RPMI8226 (cell line): ENCODE results near the gene CADM2.

Experiments
- DNase-seq: peaks from one replicate; pipeline ENCODE4 v3.0.0-alpha.2; 2015

CADM2 gene

DNA sequence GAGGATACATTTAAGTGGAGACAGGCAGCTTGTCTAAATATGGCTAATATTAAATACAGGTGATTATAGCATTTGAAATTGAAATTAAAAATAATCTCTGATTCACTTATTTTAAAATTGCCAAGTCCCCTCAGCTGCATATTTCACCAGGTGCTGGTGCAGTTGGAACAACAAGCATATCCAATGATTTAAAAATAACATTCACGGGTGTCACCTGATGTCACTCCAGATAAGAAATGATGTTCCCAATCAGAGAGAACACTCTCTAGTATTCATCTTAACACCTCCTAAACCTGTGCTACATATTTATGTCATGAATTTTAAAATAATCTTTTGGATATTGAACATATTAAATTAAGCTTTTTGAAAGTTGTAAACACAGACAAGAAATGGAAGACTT is 249.9 kb downstream of the CADM2 start:
- DNase-seq: no peak

DNA sequence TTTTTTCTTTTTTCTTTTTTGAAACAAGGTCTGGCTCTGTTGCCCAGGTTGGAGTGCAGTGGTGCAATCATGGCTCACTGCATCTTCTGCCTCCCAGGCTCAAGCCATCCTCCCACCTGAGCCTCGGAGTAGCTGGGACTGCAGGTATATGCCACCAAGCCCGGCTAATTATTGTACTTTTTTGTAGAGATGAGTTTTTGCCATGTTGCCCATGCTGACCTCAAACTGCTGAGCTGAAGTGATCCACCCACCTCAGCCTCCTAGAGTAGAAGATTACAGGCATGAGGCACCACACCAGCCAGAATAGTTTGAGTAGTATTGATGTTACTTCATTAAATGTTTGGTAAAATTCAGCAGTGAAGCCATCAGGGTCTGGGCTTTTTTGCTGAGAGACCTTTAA is 251.8 kb downstream of the CADM2 start:
- no peak for DNase-seq

DNA sequence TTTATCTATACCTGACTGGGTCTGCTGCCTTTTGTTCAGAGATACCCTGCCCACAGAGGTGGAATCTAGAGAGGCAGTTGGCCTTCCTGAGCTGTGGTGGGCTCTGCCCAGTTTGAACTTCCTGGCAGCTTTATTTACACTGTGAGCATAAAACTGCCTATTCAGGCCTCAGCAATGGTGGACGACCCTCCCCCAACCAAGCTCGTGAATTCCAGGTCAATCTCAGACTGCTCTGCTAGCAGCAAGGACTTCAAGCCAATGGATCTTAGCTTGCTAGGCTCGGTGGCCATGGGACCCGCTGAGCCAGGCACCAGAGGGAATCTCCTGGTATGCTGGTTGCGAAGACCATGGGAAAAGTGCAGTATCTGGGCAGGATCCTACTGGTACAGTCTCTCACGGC is 270.2 kb downstream of the CADM2 start:
- no peak for DNase-seq

DNA sequence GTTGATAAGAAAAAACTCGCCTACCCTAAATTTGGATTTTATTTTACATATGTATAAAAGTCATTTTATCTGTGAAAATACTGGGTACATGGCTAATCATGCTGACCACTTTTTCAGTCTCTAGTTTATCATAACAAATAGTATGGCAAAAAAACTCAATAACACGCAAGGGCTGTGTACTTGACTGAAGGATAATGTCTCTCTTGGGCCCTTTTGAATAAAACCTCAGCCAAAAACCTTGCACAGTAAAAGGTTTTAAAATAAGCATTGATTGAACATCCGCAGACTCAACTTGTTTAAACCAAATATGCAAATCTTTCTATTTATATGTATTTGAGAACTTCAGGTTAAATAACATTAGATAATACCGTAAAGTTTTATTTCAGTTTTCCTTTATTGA is 285.3 kb downstream of the CADM2 start:
- DNase-seq: no peak

DNA sequence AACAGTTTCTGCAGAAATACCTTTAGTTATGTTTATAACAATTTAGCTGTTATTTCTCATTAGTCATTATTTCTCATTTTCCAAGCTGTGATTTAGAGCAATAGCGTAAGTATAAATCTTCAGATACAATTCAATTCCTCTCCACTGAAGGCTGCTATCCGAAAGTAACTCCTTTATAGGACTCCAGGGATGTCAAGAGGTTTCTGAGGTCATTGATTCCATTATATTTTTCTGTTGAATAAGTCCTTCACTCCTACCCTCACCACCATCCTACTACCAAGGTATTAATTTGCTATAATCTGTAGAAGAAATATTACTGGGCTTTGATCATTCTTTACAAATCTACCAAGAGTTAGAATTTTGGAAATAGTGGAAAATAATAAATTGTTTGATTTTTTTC is 285.7 kb downstream of the CADM2 start:
- no peak for DNase-seq

DNA sequence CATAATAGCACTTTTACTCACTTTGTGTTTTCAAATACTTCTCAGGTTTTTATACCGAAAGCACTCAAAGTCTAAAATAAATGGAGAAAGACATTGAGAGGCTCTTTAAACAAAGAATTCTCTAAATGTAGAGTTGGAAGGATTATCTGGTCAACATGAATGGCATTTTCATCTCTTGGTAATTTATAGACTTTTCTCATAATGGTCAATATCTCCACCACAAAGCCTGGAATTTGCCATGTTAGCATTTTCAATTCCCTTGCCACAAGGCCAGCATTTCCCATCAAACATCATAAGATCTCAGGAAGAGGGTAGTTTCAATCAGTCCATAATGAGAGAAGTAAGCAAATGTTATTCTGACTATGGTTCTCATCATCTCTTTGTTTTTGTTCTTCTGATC is 293.0 kb downstream of the CADM2 start:
- no peak for DNase-seq

DNA sequence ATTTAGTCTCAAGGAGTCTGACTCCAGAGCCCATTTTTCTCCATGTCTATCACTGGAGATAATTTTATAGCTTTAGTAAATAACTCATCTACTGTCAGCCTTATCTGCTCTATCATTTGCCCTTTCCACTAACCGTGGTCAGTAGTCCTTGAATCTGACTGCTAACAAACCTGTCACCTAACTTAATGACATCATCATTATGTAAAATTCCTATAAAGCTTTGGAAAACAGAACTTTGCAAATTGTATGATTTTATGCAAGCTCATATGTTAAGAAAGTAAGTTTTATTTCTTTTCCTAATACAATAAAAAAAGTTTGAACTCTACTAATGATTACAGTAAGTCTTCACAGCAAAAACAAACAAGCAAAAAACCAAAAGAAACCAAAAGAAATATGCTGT is 293.9 kb downstream of the CADM2 start:
- DNase-seq: no peak

DNA sequence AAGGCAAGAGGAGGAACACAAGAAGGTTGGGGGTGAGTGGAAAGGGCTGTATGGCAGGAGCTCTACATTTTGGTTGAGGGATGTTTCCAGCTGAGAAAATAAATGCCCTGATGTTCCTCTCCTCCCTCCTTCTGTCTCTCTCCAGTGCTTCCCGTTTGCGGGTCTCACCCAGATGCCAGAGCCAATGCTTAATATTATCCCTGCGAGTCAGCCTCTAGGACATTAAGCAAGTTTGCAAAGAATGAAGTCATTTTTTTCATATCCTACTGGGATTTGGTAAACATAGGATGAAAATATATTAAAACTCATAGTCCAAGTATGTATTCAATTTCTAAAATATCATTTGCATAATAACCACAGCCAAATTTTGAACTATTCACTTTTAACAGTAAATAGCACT is 295.9 kb downstream of the CADM2 start:
- DNase-seq: no peak

DNA sequence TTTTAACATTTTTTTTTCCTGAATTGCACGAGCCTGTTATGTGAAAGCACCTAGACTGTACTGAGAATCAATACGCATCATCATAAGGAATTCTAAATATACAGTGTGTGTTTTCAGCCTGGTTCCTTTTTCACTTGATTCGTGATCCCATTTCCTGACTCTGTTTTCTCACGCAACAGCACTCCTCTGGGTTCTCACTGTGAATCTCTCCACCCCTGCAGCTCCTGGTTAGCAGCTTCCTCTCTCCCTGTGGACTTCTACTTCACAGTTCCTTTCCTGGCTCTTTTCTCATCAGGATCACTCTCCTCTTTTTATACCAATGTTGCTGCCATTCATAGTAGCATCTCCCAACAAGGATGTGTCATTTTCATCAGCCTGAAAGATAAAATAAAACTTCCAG is 297.2 kb downstream of the CADM2 start:
- DNase-seq: no peak

DNA sequence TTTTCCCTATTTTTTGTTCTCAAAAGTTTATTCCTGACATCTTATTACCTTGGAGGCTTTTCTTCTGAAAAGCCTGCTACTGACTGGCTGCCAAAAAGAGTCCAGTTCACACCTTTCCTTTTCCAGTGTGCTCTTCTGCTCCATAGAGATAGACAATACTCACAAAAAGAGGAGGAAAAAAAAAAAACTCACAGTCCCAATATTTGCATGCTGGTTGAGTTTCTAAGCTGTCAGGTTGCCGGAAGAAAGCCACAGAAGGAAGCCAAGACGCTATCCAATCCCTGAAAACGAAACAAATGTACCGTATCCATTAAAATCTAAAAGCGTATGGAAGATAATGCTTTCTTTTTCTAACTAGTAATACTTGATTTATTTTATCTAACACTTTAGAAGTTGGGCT is 299.5 kb downstream of the CADM2 start:
- DNase-seq: no peak

DNA sequence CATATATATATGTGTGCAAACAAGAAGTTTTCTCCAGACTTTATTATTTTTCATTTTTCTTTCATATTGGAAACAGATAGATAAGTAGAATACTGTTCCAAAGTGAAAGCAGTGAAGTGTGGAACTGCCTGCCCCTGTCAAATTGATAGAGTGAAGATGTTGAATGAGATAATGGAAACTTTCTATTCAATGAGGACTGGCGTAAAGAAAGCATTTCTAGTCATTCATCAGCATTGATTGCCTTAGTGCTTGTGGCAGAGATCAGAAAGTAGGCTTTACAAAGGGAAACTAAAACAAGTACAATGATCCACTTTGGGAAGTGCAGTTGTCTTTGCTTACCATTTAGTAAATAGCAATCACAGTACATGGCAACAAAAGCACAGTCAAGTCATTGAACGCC is 300.0 kb downstream of the CADM2 start:
- no peak for DNase-seq

DNA sequence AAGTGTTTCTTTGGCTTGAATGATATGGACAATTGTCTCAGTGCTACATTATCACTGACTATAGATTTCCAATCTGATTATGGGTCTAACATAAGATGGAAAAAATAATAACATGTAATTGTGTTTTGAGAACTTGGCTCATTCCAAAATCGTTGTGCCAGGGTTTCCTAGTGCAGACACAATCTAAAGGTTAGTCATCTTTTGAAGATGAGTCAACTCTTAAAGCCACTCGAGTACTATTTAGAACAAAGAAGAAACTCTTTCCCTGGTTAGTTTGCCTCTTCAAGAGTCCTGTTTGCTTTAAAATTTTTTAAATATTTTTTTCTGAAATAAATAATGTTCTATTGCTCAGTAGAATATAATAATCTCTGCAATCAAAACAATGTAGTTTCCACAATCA is 301.0 kb downstream of the CADM2 start:
- DNase-seq: no peak

DNA sequence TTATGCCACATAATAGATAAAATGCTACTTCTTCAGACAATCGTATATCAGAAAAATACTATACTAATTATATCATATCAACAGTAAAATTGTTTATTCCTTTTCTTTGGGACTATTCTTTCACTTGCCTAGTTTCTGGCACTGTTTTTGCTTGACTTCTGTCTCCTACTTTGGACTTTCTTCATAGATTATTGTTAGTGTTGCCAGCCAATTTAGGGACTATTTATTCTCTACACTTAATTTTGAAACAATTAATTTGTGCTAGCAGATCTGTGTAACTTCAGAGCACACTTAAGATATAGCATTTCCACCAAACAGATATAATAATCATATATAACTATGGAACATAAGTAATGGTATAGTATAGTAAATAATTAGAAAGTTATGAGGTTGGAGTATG is 305.6 kb downstream of the CADM2 start:
- no peak for DNase-seq

DNA sequence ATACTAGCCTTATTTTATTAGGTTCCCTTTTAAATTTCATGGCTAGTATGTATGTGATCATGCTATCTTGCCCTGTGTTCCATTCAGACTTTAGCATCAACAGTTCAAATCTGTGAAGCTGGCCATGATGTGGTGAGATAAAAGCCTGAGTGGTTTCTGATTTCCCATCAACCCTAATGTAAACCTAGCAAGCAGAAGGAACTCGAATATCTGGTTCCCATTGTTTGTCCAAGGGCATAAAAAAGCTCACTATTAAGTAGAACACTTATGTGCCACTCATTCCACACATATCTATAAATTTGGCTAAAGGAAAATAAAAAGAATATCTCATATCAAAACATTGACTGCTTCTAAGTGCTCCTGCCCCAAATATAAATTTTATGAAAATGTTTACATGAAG is 311.7 kb downstream of the CADM2 start:
- no peak for DNase-seq

DNA sequence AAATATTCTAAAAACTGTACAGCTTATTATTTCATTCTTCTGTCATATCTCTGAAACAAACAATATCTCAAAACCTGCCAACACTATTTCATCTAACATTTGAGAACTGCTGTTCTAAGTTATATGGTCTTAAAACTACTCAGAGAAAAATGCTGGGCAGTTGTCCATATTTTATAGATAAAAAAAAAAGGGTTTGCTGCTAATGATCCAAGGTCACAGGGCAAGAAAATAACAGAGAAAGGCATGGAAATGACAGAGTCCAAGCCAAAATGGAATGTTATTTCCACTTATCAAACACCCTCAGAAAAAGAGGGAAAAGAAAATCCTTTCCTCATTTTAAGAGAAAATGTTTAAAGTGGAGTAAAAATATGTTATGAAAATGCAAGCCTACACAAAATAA is 313.1 kb downstream of the CADM2 start:
- no peak for DNase-seq

DNA sequence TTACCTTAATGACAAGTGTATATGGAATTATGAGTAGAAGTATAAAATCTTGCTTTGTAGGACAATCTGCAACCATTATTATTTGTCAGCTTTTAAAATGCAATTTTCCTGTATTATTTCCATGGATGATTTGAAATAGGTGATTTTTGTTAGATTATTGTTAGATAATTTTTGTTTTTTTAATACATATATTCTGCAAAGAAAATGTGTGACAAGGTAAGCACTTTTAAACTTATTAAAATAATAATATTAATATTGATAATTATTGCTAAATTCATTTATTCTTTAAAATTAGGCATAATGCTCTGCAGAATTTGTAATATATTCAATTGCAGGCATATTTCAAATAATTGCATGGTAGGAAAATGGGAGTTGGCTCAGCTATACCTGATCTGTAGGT is 329.5 kb downstream of the CADM2 start:
- no peak for DNase-seq

DNA sequence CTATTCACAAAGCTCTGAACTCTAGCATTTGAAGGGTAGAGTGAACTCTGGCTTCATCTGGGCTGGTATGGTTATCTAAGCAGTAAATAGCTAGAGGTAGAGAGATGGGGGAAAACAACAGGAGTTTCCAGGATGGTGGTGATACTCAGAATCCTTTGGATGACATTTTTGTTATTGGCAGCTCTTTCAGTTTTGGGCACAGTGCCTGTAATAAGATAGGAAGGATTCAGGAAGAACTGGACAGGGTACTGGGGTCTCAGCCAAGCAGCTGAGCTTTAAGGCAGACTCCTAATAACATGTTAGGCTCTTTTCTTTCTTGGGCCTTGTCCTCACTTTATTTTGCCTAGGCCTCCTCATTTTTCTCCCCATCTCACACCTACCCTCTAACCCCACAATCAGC is 338.5 kb downstream of the CADM2 start:
- DNase-seq: no peak

DNA sequence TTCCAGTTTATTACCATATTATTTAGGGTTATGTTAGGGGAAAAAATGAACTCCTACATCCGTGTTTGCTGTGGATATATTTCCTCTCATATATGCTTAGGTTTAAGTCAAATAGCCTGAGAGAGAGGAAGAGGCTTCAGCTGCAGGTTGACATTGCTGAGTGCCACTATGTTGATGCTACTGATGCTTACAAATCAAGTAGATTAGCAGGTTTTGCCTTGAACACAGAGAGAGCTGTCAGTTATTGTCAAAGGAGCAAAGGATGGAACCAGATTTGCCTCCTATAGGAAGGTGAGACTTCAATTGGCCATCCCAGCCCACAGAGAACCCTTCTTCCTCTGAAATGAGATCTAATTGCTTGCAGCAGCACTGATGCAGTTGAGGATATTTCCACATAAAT is 339.2 kb downstream of the CADM2 start:
- DNase-seq: no peak

DNA sequence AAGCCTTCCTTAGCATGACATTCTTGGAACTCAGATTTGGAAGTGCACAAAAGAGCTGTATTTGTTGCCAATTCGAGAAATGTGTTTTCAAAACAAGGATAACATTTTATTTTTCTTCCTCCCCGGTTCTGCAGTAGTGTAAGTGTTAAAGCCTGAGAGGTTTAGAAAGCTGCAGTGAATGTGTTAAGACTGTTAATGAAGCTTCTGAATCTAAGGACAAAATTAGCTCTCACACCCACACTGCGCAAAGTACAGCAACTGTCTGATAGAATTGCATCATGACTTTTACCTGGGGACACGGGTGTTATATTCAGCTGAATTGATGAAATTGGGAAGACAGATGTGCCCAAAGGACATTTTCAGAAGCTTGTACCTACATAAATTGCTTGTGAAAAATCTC is 344.4 kb downstream of the CADM2 start:
- no peak for DNase-seq

DNA sequence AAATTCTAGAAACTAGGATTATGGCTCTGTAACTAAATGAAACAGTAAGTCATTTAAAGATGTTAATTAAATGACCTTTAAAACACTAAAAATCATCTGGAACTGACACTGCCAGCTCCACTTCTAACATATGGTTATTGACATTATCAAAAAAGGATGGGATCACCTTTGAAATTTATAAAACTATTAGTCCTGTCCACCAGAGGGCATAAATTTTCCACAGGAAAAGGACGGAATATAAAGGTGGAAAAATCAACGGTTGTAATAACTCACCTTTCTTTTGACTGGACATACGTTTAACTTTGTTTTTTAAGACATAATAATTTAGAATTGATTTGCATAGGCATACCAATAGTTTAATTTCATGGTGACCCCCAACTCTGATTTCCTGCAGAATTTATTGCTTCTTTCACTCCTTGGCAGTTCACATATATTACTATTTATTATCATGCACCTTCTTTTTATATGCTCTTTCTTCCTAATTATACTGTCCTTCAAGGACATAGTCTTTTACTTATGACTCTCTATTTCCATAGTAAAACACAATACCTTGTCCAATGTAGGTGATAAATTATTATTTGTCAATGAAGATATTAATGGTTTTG is 345.7 kb downstream of the CADM2 start:
- peak; percentile 4 for DNase-seq

DNA sequence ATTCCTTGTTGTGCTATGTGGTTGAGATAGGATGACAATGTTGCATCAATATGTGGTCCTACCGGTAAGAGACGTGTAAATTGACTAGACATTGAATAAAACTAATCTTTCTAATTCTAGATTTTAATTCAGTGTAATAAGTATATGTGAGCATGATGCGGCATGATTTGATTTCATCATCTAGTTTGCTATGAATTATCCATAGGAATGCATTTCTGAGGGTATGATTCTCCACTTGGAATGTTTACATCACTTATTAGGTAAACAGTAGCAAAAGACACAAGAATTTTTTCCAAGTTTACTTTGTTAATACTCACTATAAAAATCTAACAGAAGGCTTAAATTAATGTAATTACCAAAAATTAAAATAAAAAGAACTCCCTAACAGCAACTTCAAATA is 353.5 kb downstream of the CADM2 start:
- DNase-seq: no peak

DNA sequence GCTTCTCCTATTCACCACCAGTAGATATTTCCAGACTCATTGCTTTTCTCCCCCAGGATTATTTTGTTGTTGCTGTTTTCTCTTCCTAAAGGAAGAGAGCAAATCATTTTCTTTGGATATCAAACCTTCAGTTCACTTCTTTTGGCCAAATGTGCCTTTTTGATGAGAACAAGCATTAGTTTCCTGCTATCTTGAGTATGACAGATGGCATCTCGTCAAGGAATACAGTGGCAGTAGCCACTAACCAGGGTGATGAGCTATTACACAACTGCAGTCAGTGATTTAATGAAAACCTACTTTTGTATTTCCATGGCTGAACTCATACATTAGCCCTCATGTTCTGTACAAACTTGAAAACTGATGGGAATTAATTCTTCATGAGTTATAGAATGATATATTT is 354.6 kb downstream of the CADM2 start:
- no peak for DNase-seq

DNA sequence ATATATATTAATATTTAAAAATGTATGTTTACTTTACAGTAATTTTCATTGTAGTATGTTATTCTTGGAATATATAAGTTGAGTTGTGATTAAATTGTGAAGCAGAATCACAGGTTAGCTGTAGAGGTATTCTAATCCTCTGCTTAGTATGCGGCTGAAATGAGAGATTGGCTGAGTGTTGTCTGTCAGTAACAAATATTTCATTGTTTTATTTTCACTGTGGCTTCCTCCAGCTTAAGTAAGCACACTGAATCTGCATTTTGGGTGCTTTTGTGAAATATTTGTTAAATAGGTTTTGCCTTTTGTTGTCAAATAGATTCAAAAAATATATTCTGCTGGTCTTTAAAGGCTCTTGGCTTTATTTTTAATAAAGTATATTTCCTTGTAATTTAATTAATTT is 357.5 kb downstream of the CADM2 start:
- no peak for DNase-seq

DNA sequence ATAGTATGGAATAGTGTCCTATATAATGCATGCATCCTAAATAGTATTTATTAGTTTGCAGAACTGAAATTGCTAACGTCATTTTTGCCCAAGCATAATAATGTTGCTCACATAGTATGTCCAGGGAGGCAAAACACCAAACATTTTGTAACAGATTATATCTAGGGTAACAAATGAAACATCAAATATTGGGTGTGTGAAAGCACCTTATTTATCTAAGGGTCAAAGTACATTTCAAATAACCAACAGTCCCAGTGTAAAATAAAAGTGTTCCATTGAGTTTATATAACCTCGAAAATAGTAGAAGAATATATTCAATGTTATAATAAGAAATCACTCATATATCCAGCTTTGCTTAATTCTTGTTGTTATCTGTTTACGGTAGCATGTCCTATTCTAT is 363.1 kb downstream of the CADM2 start:
- DNase-seq: no peak

DNA sequence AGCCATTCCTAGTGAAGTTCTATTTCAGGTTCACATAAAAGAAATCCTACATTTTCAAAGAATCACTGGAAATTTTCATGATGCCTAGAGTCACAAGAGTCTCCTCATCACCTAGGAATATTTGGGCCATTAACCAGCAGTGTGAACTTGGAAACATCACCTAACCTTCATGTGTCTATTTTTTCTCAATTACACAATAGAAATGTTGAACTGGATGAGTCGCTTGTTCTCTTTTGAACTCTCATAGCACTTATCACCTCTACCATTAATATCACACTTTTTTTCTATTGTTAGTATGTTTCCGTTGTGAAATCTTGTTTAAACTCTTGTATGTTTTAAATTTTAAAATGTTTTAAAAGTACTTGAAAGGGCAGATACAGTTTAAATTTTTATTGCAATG is 371.3 kb downstream of the CADM2 start:
- no peak for DNase-seq

DNA sequence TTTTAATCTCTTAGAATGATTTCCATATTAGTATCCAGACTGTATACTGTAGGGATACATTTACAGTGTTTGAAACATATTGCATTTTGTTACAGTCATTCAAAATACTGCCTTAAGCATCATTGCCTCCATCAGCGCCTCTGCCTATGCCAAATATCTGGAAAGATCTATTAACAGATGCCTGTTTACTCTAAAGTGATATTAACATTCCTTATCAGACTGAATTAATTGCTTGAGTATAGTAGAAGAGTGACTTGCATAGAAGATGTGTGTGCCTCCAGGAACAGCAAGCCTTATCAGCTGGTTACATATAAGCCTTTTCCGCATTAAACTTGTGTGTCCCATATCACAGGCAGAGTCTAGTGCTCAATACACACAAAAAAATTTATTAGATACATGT is 379.1 kb downstream of the CADM2 start:
- DNase-seq: no peak
